Hematopoietic multipotent progenitor cell treated with erythropoietin and hydrocortisone succinate and interleukin-3 and kit ligand, for 8 days (in vitro differentiated cells): ENCODE results near the gene ZDHHC5.

Experiments used
- DNase-seq: peaks from one replicate; pipeline ENCODE4 v3.0.0-alpha.2; 2015

The ZDHHC5 gene

GRCh38 chr11:57667736-57668433, at the start of gene ZDHHC5:
TSS of gene ZDHHC5 (plus strand) at chr11:57668114. CDS start at chr11:57673091, 4,977 bp downstream.
- DNase-seq, result peak; percentile 99

- no peak for DNase-seq
Observed at GRCh38 chr11:57618438-57618837, 49.5 kb upstream of the ZDHHC5 start.

DNA sequence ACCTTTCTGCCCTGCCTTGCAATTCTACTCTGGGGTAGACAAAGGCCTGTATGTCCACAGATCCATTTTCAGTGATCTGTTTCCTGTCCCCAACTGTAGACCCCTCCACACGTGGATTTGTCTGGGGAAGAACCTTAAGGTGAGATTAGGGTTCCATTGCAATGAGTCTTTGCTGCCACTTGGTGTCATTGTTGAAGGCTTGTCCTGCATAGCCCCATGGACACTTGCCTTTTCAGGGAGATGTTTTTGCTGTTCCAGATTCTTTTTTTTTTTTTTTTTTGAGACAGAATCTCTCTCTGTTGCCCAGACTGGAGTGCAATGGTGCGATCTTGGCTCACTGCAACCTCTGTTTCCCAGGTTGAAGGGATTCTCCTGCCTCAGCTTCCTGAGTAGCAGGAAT, 48.6 kb upstream of the ZDHHC5 start:
- DNase-seq, result no peak

DNA sequence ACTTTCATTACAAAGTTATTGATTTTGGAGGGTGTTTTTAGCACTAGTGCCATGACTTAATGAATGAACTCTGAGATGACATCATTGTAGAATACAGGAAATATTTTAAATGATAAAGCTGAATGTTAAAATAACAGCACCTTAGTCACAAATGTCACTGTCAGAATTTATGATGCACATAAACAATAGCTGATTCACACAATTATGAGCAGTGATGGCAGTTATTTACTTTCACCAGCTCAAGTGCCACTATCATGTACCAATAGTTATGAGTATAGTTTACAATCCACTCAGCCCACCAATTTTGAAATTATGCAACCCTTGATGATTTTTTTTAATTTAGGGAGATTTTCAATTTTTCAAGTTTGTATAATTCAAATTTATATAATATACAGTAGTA, 47.4 kb upstream of the ZDHHC5 start:
- DNase-seq, result no peak

GRCh38 chr11:57622263-57622662, 45.7 kb upstream of the ZDHHC5 start:
- DNase-seq, result no peak

DNA sequence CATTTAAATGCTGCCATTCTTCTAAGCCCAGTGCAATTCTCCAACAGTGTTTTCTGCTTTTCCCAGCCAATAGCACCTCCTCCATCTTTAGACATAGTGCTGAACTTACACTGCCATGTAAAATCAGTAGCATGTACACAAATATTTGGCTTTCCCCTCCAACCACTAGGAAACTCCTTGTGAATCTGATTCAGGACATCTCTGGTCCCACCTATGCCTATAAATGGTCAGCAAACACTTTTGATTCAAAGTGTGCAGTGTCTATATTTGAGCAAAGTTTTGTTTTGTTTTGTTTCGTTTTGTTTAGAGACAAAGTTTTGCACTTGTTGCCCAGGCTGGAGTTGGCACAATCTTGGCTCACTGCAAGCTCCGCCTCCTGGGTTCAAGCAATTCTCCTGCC, 43.0 kb upstream of the ZDHHC5 start:
- DNase-seq, result no peak

DNA sequence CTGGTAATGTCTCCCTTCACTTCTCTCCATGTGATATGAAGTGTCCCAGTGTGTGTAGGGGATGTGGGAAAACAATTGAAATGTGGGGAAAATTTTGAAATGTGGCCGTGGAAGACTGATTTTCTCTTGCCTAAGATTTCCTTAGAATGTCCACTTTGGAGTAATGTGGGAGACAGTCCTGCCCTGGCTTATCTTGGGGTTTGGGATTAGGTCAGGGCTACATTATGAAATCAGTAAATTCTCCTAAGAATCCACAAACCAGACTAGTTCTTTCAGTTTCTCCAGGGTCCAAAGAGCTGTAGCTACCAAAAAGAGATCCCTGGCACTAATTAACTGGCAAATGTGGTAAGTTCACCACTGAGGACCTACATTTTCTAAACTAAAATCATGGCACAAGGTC, 41.0 kb upstream of the ZDHHC5 start:
- no peak for DNase-seq

DNA sequence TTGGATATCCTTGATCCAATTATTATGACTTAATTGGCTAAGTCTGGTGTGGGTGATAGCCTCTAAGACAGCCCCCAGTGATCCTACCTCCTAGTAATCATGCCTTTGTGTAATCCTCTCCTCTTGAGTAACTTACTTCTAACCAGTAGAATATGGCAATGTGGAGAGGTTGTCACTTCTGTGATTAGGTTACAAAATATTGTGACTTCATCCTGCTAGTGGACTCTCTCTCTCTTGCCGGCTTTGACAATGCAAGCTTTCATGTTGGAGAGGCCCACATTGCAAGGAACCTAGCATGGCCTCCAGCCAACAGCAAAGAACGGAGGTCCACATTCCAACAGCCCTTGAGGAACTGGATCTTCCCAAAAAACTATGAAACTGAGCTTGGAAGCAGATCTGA, 37.7 kb upstream of the ZDHHC5 start:
- DNase-seq, result no peak

GRCh38 chr11:57632116-57632515, 35.8 kb upstream of the ZDHHC5 start:
- no peak for DNase-seq

DNA sequence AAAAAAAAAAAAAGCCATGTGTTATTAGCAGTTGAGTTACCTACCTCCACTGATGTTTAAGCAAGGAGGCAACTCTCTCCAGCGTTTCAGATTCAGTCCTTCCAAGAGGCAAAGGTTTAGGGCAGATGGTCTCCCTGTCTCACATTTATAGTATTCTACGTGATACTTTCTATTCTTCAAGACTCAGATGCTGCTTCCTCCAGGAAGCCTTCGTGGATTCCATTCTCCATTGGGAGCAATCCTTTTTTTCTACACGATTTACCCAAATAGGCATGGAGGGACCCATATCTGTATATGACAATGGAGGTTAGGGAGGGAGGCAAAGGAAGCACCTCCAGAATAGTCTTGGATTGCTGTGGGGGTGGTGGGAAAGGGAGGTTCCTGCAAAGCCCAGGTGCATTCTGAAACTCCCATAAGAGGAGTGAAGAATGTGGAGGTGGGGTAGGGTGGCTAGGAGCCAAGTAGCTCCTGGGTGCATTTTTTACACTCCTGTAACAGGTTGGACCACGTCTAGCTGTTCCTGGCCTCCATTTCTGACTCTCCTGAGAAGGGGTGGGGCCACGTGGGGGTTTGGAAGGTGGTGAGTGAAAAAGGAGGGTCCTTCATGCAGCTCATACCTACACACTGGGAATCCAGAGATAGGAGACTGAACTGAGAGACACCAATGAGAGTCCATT, 34.4 kb upstream of the ZDHHC5 start:
- no peak for DNase-seq

DNA sequence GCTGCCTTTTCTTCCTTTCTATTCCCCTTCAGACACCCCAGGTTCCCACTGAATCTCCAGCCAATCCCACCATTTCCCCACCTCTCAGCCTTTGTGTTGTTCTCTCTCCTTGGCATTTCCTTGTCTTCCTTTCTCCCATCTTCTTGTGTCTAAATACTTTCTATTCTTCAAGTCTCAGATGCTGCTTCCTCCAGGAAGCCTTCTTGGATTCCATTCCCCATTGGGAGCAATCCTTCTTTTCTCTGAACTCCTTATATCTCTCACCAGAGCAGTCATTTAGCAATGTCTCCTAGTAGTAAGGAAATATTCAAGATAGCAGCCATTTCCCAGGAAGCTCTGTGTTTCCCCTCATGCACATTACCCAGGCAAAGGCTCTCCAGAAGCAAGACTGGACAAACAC, 33.6 kb upstream of the ZDHHC5 start:
- DNase-seq, result no peak

DNA sequence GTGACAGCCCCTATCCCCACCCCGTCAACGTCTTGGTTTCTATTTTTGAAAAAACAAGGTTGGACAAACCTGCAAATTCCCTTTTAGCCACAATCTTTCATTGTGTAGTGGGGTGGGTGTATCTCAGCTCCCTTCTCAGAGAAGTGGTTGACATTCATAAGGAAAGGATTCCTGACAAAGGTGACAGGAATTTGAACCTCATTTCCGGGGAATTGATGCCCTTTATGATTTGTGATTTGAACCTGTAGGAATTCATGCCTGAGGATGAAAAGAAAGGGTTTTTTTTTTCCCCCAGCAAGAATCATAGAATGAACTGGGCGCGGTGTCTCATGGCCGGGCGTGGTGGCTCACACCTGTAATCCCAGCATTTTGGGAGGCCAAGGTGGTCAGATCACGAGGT, 32.7 kb upstream of the ZDHHC5 start:
- DNase-seq, result no peak

DNA sequence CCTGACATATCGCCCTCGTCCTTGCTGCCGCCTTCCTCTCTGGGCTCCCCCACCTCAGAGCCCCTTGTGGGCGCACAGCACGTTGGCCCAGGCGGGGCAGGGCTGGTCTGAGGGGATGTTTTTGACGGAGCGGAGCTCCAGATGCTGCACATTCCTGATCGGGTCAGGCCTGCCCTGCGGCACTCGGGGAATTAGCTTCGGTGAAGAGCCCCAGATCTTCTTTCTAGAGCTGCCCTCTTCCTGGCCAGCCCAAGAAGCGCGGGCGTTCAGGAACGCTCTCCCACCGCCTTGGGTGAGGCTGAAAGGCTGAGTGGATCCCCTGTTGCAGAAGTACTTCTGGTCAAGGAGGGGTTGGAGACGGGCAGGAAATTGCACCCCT, 30.3 kb upstream of the ZDHHC5 start:
- DNase-seq, result no peak

- DNase-seq, result peak; percentile 59
Observed at GRCh38 chr11:57638005-57638781, 29.7 kb upstream of the ZDHHC5 start.

- DNase-seq, result no peak
Observed at GRCh38 chr11:57638811-57639320, 29.0 kb upstream of the ZDHHC5 start.

- no peak for DNase-seq
Observed at GRCh38 chr11:57639321-57640067, 28.4 kb upstream of the ZDHHC5 start.

GRCh38 chr11:57640068-57640800, 27.7 kb upstream of the ZDHHC5 start:
- DNase-seq, result no peak

DNA sequence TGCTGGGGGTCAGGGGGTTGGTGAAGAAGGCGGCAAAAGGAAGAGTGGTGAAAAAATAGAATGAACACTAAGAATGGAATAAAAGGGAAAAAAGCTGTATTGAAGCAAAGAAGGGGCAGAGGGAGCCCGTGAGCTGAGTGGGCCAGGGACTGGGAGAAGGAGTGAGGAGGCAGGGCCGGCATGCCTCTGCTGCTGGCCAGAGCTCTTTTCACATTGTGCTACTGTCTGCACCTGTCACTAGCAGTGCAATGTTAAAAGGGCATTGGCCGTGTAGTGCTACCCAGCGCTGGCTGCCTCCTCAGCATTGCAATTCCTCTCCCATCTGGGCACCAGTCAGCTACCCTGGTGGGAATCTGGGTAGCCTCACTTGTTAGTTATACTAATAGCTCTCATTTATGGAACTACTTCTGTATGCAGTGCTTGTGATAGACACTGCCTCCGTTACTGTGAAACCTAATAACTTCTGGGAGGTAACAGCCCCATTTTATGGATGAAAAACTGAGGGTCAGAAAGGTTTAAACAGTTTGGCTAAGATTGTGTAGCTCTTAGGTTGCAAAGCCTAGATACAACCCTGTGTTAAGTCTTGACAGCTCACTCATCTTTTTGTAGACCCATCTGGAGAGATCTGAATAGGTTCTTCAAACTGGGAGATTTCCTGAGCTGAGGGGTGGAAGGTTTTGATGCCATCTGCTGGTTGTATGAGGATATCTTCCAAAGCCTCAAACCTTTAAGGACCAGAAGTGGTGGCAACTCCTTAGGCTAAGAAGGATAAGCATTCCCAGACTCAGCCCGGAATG, 26.7 kb upstream of the ZDHHC5 start:
- DNase-seq, result peak; percentile 78

GRCh38 chr11:57643802-57644201, 24.1 kb upstream of the ZDHHC5 start:
- DNase-seq, result peak; percentile 42

- DNase-seq, result peak; percentile 82
Observed at GRCh38 chr11:57644748-57645688, 22.9 kb upstream of the ZDHHC5 start.
